Naive thymus-derived CD4-positive, alpha-beta T cell (primary cell): Measurements from ENCODE around the gene GNPAT. TPM values are rescaled to one million over a fixed set of nuclear protein-coding genes. Genes with fewer than 3 reads are reported as not detected.

ENCODE experiments used
- ATAC-seq: fragments of 150-1000 bp; cut with Tn5 transposase; 2 replicates; pipeline ENCODE4 v1.10.0; 2021; ENCODE audit warnings: mild to moderate bottlenecking, moderate library complexity
- CTCF ChIA-PET: fragments of 350-600 bp; sonication (Branson Sonifier 250); formaldehyde crosslinking; loops from one replicate; lab custom pipeline; 2021; ENCODE audit warnings: antibody characterized with exemption; lab: Charles Lee
- POLR2A ChIA-PET: fragments of 350-600 bp; sonication (Branson Sonifier 250); formaldehyde crosslinking; loops from one replicate; lab custom pipeline; 2021; ENCODE audit warnings: antibody characterized with exemption, inconsistent platforms; lab: Charles Lee
- DNase-seq, 9 donors: peaks; one replicate each; pipeline versions ENCODE4 v3.0.0 to v3.0.0-alpha.2; 2020 to 2022; ENCODE audit warnings: mixed read lengths in 1 of 9
- H3K27ac ChIP-seq: one replicate; pipeline ENCODE4 v1.7.0; 2013; ENCODE audit warnings: mild to moderate bottlenecking, low read depth, low read length, moderate library complexity
- H3K27me3 ChIP-seq, 2 donors: one replicate each; pipeline ENCODE4 v1.7.0; 2013; ENCODE audit warnings: low read length in 2 of 2, mild to moderate bottlenecking in 2 of 2, moderate library complexity in 2 of 2; ENCODE audit not compliant: control insufficient read depth in 2 of 2, insufficient read depth in 2 of 2
- H3K36me3 ChIP-seq, 3 experiments: 1 replicate in 2 of 3; 2 replicates in 1 of 3; pipeline ENCODE4 v1.7.0; 2013; ENCODE audit warnings: low read length in 3 of 3, mild to moderate bottlenecking in 3 of 3, moderate library complexity in 1 of 3; ENCODE audit not compliant: insufficient read depth in 3 of 3, control insufficient read depth in 2 of 3
- H3K4me1 ChIP-seq, 2 donors: one replicate each; pipeline ENCODE4 v1.7.0; 2013; ENCODE audit warnings: low read length in 2 of 2, mild to moderate bottlenecking in 2 of 2, moderate library complexity in 1 of 2; ENCODE audit not compliant: control insufficient read depth in 2 of 2, insufficient read depth in 2 of 2
- H3K4me3 ChIP-seq: 2 replicates; pipeline ENCODE4 v1.7.0; 2013; ENCODE audit warnings: mild to moderate bottlenecking, low read length
- H3K9me3 ChIP-seq, 3 experiments: 1 replicate in 2 of 3; 2 replicates in 1 of 3; pipeline ENCODE4 v1.7.0; 2013; ENCODE audit warnings: low read length in 3 of 3; ENCODE audit not compliant: control insufficient read depth in 2 of 3
- H3K27ac Mint-ChIP-seq, 9 donors: one replicate each; pipeline ENCODE4 v1.8.0; 2020 to 2022; ENCODE audit warnings: mixed read lengths in 9 of 9, mild to moderate bottlenecking in 8 of 9, moderate library complexity in 5 of 9, inconsistent platforms in 2 of 9
- H3K27me3 Mint-ChIP-seq, 5 donors: one replicate each; pipeline ENCODE4 v1.8.0; 2021 to 2022; ENCODE audit warnings: mixed read lengths in 5 of 5, mild to moderate bottlenecking in 1 of 5
- H3K36me3 Mint-ChIP-seq, 5 donors: one replicate each; pipeline ENCODE4 v1.8.0; 2020 to 2022; ENCODE audit warnings: mixed read lengths in 5 of 5, mild to moderate bottlenecking in 3 of 5, inconsistent platforms in 1 of 5
- H3K4me1 Mint-ChIP-seq, 7 donors: one replicate each; pipeline ENCODE4 v1.8.0; 2020 to 2022; ENCODE audit warnings: mixed read lengths in 7 of 7, mild to moderate bottlenecking in 3 of 7, inconsistent platforms in 1 of 7
- H3K4me3 Mint-ChIP-seq, 10 donors: one replicate each; pipeline ENCODE4 v1.8.0; 2020 to 2022; ENCODE audit warnings: mild to moderate bottlenecking in 10 of 10, mixed read lengths in 10 of 10, moderate library complexity in 6 of 10, inconsistent platforms in 2 of 10
- H3K9me3 Mint-ChIP-seq, 11 donors: one replicate each; pipeline ENCODE4 v1.8.0; 2020 to 2022; ENCODE audit warnings: mixed read lengths in 11 of 11, mild to moderate bottlenecking in 4 of 11, inconsistent platforms in 1 of 11, moderate library complexity in 1 of 11
- intact Hi-C, 2 donors: fragments of 100-400 bp; cut with micrococcal nuclease; formaldehyde crosslinking; loops; one replicate each; pipeline ENCODE4 v1.15.1; 2023
- polyA plus RNA-seq, 2 donors: library from polyadenylated mRNA; unstranded; fragments of 300-500 nt; fragmentation: Illumina TruSeq; gene quantifications; one replicate each; pipeline ENCODE4 v1.2.3, GENCODE V29; 2021
- total RNA-seq, 6 experiments: library from RNA in 5 of 6; stranded (reverse) in 5 of 6; gene quantifications; 1 replicate in 5 of 6; 2 replicates in 1 of 6; pipeline ENCODE4 v1.2.3 and lab custom pipeline; 2021 to 2026

GNPAT gene
- total and polyA plus RNA-seq, 7 experiments from 2014 or later = 17.3 to 41.0 (median 34.4) TPM

DNA sequence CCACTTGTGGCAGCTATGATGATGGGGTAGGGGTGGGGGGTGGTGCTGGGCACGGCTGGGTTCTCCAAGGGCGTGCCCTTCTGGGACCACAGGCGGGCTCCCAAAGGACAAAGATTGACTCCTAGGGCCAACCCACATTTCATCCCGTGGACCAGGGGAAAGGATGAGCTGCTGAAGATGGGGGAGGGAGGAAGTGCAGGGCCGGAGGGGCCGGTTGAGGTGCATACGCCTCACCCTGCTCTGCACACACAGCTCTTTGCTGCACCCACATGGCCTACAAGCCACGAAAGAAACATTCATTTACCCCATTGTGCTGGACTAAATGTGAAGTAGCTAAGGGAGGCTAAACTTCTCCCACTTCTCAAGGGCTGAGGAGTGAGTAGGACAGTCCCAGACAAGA lies 34.2 kb upstream of the GNPAT start:
- Histone ChIP-seq H3K4me3 (no peak overlapping the region), H3K27me3 (no peaks in the 10 kb centered on the region), H3K36me3 (no peaks in the 10 kb centered on the region), H3K4me1 (peaks cover 4% of the 10 kb centered on the region in 2 donors), H3K27ac (no peak overlapping the region), H3K9me3 (no peaks in the 10 kb centered on the region)
- H3K36me3 Mint-ChIP-seq = no peaks in the 10 kb centered on the region
- CTCF ChIA-PET = interaction anchor here (0.9 kb wide), 1 partner anchor 290 kb away, joined by 4 read pairs; no protein-coding TSS in a partner anchor
- peaks cover 0 to 15% (median 1%) of the 10 kb centered on the region in 5 donors for H3K27me3 Mint-ChIP-seq
- intact Hi-C loops = no loop called here
- no peak overlapping the region for H3K27ac Mint-ChIP-seq
- no peak overlapping the region for H3K4me3 Mint-ChIP-seq
- POLR2A ChIA-PET = no interaction called here
- peaks cover 3 to 17% (median 14%) of the 10 kb centered on the region in 7 donors for H3K4me1 Mint-ChIP-seq
- H3K9me3 Mint-ChIP-seq = no peaks in the 10 kb centered on the region
- no peak for ATAC-seq
- DNase-seq = no peak

GRCh38 chr1:231207437-231207836 lies 33.6 kb upstream of the GNPAT start:
- Histone ChIP-seq H3K4me1 (peaks cover 4% of the 10 kb centered on the region in 2 donors), H3K36me3 (no peaks in the 10 kb centered on the region), H3K27me3 (no peaks in the 10 kb centered on the region), H3K9me3 (no peaks in the 10 kb centered on the region), H3K4me3 (no peak overlapping the region), H3K27ac (no peak overlapping the region)
- POLR2A ChIA-PET = no interaction called here
- Mint-ChIP-seq H3K36me3 (no peaks in the 10 kb centered on the region), H3K4me1 (peaks cover 0 to 12% (median 9%) of the 10 kb centered on the region in 7 donors), H3K4me3 (no peak overlapping the region), H3K9me3 (no peaks in the 10 kb centered on the region), H3K27ac (no peak overlapping the region), H3K27me3 (peaks cover 0 to 12% (median 0%) of the 10 kb centered on the region in 5 donors)
- CTCF ChIA-PET = interaction anchor here (0.9 kb wide), 1 partner anchor 291 kb away, joined by 4 read pairs; no protein-coding TSS in a partner anchor
- no peak for DNase-seq
- intact Hi-C loops = no loop called here
- ATAC-seq = no peak

DNA sequence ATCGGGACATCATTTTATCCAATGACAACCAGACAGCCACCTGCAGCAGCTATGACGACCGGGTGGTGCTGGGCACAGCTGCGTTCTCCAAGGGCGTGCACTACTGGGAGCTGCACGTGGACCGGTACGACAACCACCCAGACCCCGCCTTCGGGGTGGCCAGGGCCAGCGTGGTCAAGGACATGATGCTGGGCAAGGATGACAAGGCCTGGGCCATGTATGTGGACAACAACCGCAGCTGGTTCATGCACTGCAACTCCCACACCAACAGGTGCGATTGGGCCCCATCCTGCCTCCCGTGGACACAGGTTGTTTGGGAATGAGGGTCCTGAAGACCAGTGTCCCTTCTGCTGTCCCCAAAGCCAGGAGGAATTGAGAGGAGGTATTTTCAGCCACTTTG lies 32.0 kb upstream of the GNPAT start:
- Mint-ChIP-seq H3K4me3 (no peak overlapping the region), H3K27ac (no peak overlapping the region), H3K9me3 (no peaks in the 10 kb centered on the region), H3K36me3 (no peaks in the 10 kb centered on the region), H3K4me1 (peaks cover 0 to 9% (median 6%) of the 10 kb centered on the region in 7 donors), H3K27me3 (peaks cover 0 to 9% (median 2%) of the 10 kb centered on the region in 5 donors)
- Histone ChIP-seq H3K36me3 (no peaks in the 10 kb centered on the region), H3K27ac (no peak overlapping the region), H3K4me1 (peaks cover 4% of the 10 kb centered on the region in 2 donors), H3K4me3 (no peak overlapping the region), H3K27me3 (no peaks in the 10 kb centered on the region), H3K9me3 (no peaks in the 10 kb centered on the region)
- intact Hi-C loops = no loop called here
- no peak for ATAC-seq
- DNase-seq = no peak
- ChIA-PET CTCF (no interaction called here), POLR2A (no interaction called here)

- no peaks in the 10 kb centered on the region for H3K9me3 Mint-ChIP-seq
- H3K27ac Mint-ChIP-seq = no peak overlapping the region
- Histone ChIP-seq H3K36me3 (no peaks in the 10 kb centered on the region), H3K9me3 (no peaks in the 10 kb centered on the region), H3K27me3 (no peaks in the 10 kb centered on the region), H3K4me3 (no peak overlapping the region), H3K27ac (no peak overlapping the region), H3K4me1 (peaks cover 4% of the 10 kb centered on the region in 2 donors)
- DNase-seq = no peak
- peaks cover 0 to 9% (median 6%) of the 10 kb centered on the region in 7 donors for H3K4me1 Mint-ChIP-seq
- peaks cover 0 to 6% (median 5%) of the 10 kb centered on the region in 5 donors for H3K27me3 Mint-ChIP-seq
- no peak overlapping the region for H3K4me3 Mint-ChIP-seq
- CTCF ChIA-PET = interaction anchor here (0.6 kb wide), 1 partner anchor 51 kb away, joined by 4 read pairs; no protein-coding TSS in a partner anchor
- POLR2A ChIA-PET = no interaction called here
- intact Hi-C loops = no loop called here
- no peak for ATAC-seq
- H3K36me3 Mint-ChIP-seq = no peaks in the 10 kb centered on the region
Observed at GRCh38 chr1:231209531-231209930, 31.5 kb upstream of the GNPAT start.

DNA sequence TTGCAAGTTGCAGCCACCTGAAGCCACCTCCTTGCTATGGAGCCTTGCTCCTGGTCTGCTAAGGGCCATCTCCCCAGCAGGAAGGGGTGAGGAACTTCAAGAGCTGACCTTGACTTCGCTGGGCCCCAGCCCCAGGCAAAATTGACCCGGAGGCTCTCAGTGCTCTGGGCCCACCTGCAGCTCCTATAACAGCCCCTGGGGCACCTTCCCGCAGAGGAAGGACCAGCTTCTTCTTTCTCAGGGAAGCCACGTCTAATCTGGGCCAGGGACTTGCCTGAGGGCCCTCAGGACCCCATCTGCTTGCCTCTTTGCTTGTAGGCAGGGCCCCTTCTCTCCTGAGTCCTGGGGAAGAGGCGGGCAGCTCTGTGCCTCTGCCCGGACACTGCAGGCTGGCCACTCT lies 30.9 kb upstream of the GNPAT start:
- H3K9me3 ChIP-seq = no peaks in the 10 kb centered on the region
- H3K4me1 ChIP-seq = peaks cover 4% of the 10 kb centered on the region in 2 donors
- Mint-ChIP-seq H3K4me1 (peaks cover 0 to 9% (median 7%) of the 10 kb centered on the region in 7 donors), H3K36me3 (no peaks in the 10 kb centered on the region), H3K27me3 (peaks cover 0 to 5% (median under 1%) of the 10 kb centered on the region in 5 donors), H3K4me3 (no peak overlapping the region), H3K27ac (no peak overlapping the region), H3K9me3 (no peaks in the 10 kb centered on the region)
- intact Hi-C loops = loop anchor here (2.0 to 5.0 kb wide), 5 partner anchors 173 to 1549 kb away; partner anchors contain the start of genes ARV1 (in 1 of the 2) and TTC13 (in 1 of the 2)
- DNase-seq = no peak
- H3K27me3 ChIP-seq = no peaks in the 10 kb centered on the region
- no peaks in the 10 kb centered on the region for H3K36me3 ChIP-seq
- no peak overlapping the region for H3K4me3 ChIP-seq
- no peak for ATAC-seq
- no peak overlapping the region for H3K27ac ChIP-seq
- ChIA-PET CTCF (interaction anchor here (0.9 to 2.3 kb wide), 2 partner anchors 27 to 292 kb away, joined by 5 to 10 read pairs; no protein-coding TSS in a partner anchor), POLR2A (no interaction called here)

GRCh38 chr1:231211005-231211857 lies 29.8 kb upstream of the GNPAT start:
- Mint-ChIP-seq H3K4me3 (peak overlapping the region; percentile 29 to 95 (median 90)), H3K36me3 (no peaks in the 10 kb centered on the region), H3K27ac (peak overlapping the region; percentile 22 to 90 (median 80)), H3K27me3 (peaks cover 0 to 5% (median 0%) of the 10 kb centered on the region in 5 donors), H3K4me1 (peaks cover 0 to 12% (median 9%) of the 10 kb centered on the region in 7 donors), H3K9me3 (no peaks in the 10 kb centered on the region)
- Histone ChIP-seq H3K36me3 (no peaks in the 10 kb centered on the region), H3K9me3 (no peaks in the 10 kb centered on the region), H3K4me1 (peaks cover 4% of the 10 kb centered on the region in 2 donors), H3K27me3 (no peaks in the 10 kb centered on the region), H3K4me3 (peak overlapping the region; percentile 56), H3K27ac (peak overlapping the region; percentile 14)
- ChIA-PET CTCF (interaction anchor here (0.9 to 2.3 kb wide), 3 partner anchors 25 to 295 kb away, joined by 5 to 10 read pairs (median 8); no protein-coding TSS in a partner anchor), POLR2A (no interaction called here)
- ATAC-seq = peak; percentile 94
- intact Hi-C loops = loop anchor here (1.0 to 5.0 kb wide), 12 partner anchors 30 to 1550 kb away; partner anchors contain the start of genes ARV1 (in 2 of the 2), COG2 (in 2 of the 2), C1orf198 (in 1 of the 2) and GNPAT (in 1 of the 2)
- DNase-seq = peak; percentile 78 to 91 (median 86)
